Measurements from ENCODE around the gene MALRD1. TPM values are rescaled to one million over a fixed set of nuclear protein-coding genes. Genes with fewer than 3 reads are reported as not detected.

MALRD1 gene
- total RNA-seq, 1 donor from 2014 or later, result 0.40 TPM

- intact Hi-C loops (cut with DNase I), result no loop called here
- no peak for DNase-seq (ENCODE audit: low spot score)
Observed at GRCh38 chr10:19777806-19778205, 729.2 kb downstream of the MALRD1 start.

- intact Hi-C loops (cut with DNase I), result no loop called here
Observed at GRCh38 chr10:19778996-19779395, 730.4 kb downstream of the MALRD1 start.

GRCh38 chr10:19782430-19783089 lies 734.0 kb downstream of the MALRD1 start:
- intact Hi-C loops (cut with DNase I), result no loop called here
- no peak for DNase-seq (ENCODE audit: low spot score)

More at GRCh38 chr10:19778996-19779395, 730.4 kb downstream of the MALRD1 start:
- DNase-seq (ENCODE audit: low spot score), result no peak

GRCh38 chr10:19783721-19784120 lies 735.1 kb downstream of the MALRD1 start:
- DNase-seq (ENCODE audit: low spot score), result no peak
- intact Hi-C loops (cut with DNase I), result no loop called here
